CD4-positive, alpha-beta T cell treated with Interleukin-1 beta for 1 hour (primary cell): Measurements from ENCODE around the gene WDR1.

Experiments used
- DNase-seq, 2 donors: peaks; one replicate each; pipeline ENCODE4 v3.0.0-alpha.2; 2020 to 2022

Gene WDR1

DNA sequence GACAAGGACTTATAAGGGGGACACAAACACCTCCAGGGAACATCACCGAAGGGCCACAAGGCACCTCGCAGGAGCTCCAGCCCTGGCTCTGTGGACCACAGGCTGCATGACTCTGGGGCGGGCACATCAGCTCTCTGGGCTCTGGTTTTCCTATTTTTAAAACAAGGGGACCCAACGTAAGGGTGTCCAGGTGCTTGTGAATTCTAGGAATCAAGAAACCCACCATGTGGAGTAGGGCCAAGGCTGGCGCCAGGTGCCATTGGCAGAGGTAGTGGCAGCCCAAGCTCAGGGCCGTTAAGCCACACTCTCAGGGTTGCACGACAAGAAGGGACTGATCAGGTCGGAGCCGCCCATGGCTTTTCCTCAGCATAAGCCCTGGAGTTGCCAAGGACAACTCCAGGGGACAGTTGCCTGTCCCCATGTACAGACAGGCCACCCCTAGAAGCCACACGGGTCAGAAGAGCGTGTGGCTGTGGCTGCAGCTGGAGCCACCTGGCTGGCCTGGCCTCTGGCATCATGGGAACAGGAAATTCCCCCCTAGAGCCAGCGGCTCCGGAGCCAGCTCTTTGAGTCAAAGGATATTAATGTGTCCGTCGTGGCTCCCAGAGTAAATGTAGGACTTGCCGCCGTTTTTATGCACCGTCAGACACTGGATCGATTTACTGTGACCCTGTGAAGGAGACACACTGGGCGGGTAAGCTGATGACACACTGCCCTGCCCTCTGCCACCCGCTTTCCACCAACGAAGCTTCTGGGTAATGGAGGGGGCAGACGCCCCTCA is 32.5 kb downstream of the WDR1 start:
- no peak for DNase-seq

DNA sequence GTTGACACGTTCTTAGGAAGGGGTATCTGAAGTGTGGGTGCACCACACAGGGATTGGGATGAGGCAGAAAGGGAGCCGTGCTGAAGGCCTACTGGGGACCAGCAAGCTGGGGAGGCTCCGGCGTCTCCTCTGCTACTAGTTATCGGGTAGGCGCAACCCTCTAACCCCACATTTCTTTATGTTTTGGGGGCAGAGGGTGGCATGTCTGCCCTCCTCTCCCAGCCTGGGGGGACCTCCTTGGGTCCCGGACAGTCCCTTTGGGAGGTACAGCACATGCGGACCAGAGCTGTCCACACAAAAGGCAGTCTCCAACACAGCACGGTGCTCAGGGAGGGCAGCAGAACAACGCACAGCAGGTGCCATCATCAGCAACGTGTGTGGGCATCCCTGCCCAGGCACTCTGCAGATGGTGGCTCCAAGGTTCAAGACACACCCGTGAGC is 33.2 kb downstream of the WDR1 start:
- DNase-seq = no peak

DNA sequence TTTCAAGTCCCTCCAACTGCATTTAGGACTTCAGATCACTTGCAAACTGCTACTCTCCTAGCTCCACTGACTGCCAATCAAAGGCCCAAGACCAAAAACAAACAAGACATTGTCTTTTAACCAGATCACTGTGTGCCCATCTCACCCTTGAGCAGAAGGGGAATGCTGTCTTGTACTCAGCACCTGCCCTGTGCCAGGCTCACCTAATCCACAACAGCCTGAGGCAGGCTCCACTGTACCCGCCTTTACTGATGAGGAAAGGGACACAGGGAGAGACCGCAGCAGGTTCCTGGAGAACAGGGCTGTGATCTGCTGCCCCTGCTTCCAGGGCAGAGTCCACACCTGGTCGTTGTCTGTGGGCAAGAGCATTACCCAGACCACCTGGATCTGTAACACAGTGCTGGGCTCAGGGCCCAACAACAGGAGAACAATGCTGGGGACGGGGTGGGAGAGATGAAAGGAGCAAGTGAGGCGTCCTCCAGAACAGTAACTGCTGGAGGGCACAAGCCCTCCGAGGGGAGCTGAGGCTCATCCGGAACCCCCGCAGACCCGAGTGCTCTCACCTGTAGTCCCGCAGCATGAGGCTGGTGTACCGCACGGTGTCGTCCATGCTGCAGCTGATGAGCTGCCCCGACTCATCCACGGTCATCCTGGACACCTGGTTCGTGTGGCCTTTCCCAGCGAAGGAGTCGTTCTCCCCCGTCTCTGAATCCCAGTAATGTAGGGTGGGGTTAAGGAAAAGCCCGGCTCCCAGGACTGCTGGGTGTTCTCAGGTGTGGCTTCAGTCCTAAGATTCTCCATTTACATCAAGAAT is 33.9 kb downstream of the WDR1 start:
- DNase-seq = no peak

DNA sequence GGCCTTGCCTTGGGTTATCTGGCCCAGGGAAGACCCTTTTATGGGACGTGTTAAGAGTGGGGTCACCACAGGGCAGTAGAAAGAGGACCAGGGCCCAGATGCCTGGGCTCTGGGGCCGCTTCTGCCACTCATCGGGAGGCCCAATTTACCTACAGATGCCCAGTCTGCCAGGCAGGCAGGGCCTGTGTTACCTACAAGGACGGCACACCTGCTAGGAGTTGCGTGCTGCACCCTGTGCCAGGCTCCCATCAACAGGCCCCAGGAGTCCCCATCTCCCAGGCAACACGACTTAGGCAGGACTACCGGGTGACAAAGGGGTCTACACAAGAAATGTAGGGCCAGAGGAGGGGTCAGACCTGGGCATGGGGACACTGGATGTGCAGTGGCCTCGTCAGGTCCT is 34.6 kb downstream of the WDR1 start:
- no peak for DNase-seq

DNA sequence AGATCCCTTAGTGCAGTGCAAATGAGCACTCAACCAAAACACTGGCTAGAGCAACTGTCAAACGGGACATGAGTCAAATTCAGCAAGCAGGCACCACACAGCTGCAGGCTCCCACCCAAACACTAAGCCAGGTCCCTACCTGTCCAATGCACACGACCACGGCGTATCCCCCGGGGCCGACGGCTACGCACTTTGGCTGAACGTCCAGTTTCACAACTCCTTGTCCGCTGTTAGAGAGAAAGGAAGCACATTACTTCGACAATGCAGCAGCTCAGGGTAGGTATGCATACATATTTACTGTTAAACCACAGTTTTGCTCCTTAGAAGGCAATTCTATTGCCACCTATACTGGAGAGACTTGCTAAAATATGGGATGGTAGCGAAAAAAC is 35.4 kb downstream of the WDR1 start:
- no peak for DNase-seq

DNA sequence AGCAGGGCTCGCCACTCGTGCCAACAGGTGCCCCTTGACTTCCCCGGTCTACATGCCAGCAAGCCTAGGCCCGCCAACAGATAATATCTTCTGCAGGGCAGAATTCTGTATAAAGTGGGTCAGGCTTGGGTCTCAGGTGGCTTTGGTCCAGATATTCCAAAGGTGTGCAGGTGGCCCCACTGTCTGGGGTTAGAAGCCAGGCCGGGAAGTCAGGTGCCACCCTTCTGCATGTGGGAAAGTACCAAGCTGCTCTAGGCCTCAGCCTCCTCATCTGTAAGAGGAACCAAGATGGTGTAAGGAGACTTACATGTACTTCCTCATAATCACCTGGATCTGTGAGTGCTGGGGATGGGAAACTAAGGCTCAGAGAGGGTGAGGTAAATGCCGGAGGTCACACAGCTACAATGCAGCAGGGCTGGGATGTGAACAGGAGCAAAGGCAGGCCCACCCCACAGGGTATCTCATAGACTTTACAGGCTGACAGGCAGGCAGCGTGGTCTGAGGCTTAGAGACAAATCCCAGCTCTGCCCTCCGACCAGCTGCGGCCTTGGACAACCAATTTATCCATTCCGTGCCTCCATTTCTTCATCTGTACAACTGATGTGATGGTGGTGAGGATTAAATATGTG is 35.9 kb downstream of the WDR1 start:
- no peak for DNase-seq

DNA sequence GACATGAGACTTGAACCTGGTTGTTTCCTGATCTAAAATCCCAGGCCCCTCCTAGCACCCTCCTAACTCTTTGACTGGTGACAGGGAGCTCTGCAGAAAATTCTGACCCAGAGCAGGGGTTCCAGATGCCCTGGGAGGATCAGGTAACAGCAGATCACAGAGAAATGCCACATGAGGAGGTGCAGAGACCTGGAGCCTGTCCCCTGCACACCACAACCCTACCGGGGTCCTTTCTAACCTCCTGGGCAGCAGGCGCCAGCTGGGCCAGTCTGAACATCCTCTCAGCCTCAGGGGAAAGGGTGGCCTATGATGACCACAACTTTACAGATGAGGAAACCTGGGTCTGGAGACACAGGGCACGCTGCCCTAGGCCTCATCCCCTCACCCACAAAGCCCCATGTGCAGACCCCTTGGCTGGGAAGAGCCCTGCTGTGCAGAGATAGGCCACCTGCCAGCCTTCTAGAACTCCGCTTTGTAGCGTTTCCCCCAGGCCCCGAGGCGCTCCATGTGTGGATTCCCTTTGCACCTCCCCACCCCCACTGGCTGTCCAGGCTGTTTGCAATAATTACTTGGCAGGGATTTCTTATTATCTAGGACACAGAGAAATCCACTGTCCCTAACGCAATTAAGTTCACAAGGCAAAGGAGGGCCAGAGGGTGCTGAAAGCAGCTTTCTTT is 36.5 kb downstream of the WDR1 start:
- no peak for DNase-seq

DNA sequence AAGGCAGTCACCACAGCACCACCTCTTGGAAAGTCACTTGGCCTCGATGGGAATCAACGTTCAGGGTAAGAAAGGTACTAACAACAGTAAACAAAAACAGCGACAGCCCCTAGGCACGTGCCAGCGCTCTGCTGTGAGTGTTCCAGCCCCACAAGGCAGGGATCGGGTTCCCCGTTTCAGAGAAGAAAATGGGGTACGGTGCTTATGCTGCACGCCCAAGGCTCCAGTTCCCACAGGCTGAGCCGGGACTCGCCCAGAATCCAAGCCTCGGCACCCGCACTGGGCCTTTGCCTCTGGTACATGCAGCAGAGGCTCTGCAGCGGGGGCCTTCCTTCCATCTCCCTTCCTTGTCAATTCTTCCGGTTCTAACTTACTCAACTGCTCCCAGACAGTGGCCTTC is 37.3 kb downstream of the WDR1 start:
- DNase-seq = no peak

DNA sequence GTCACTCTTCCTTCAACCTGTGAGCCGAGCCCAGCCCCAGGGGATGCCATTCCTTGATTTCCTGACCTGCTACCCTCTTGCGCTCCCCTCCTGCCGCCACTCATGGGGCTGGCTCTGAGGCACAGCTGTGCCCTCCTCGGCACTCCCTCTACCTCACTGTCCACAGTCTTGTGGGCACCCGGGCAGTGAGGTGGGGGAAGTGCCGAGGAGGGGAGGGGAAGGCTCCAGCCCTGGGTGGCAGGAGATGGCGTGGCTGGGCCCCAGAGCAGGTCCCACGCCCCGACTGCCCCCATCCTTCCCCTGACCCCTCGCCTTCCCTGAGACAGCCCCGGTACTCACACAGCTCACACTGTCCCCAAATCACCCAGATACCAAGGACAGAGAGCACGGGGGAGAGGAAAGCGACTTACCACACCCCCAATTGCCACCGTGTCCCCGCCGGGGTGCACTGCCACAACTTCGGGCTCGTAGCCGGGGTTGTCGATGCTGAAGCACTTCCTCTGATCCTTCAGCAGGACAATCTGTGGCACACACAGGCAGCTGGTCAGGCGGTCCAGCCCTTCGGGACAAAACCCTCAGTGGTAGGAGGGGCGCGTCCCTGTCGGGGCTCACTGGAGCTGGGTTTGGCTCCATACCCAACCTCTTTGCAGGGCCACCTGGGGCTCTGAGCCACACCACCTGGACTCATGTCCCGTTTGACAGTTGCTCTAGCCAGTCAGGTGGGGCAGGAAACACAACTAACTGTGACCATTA is 37.9 kb downstream of the WDR1 start:
- DNase-seq = no peak

DNA sequence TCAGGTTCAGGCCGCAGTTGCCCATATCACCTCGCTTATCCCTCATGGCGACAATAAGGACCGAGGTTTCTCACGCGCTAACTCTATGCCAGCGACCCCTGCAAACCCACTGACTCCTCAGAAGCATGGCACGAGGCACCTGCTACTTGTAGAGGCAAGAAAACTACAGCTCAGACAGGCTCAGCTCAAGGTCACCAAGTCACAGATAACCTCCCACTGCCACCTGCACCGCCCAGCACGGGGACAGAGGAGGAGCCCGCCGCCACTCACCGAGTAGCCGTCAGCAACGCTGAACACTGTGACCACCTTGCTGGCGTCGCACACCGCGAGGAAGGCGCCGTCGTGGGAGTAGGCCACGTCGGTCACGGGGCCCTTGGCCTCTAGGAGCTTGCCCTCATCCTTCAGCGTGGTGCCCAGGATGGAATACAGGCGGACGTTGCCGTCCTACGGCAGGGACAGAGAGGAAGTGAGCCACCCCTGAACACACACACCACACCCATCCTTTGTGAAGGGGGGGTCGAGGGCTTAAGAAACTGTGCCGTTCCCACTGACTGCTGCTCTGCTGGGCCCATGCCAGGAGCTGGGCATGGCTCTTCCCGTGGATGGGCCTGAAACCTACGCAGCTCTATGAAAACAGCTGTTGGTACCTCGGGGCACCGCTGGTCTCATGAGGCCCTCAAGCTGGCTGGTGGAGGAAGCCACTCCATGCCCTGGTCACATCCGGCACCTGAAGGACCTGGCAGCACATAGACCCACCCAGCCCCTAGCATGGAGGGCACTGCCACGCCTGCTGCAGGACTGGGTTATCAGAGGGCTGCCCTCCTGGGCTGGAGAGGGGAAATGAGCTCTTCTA is 38.9 kb downstream of the WDR1 start:
- DNase-seq = no peak

DNA sequence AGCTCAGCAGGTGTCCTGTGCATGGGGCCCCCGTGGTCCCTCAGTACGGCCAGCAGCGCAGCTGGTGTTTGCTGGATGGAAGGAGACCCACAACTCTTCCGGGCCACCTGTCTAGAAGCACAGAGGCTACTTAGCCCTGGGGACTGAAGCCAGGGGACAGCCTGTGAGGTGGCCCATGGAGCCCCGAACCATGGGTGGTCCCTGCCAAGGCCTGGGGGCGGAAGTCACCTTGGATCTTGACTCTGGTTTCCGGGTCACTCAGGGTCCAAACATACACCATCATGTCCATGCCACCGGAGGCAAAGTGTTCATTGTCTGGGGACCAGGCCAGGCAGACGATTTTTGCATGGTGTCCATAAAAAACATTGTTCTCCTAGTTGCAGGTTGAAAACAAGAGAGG is 39.5 kb downstream of the WDR1 start:
- no peak for DNase-seq

DNA sequence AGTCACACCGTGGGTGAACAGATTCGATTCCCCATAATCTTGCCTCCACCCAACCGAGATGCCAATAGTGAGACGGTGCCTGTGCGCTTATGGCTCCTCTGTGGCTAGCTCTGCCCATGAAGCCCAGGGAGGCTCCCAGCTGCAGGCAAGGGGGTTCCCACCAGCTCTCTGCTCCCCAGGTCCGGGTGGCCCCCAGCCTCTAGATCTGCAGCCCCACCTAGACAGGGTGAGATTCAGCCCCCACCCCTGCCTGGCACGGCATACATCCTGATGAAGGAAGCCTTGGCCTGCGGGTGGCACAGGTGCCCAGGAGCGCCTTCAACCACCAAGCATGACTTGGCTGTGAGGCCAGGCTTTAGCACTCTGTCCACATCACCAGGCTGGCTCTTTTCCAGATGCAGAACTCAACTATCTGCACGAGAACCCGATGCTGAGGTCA is 40.6 kb downstream of the WDR1 start:
- DNase-seq = no peak

DNA sequence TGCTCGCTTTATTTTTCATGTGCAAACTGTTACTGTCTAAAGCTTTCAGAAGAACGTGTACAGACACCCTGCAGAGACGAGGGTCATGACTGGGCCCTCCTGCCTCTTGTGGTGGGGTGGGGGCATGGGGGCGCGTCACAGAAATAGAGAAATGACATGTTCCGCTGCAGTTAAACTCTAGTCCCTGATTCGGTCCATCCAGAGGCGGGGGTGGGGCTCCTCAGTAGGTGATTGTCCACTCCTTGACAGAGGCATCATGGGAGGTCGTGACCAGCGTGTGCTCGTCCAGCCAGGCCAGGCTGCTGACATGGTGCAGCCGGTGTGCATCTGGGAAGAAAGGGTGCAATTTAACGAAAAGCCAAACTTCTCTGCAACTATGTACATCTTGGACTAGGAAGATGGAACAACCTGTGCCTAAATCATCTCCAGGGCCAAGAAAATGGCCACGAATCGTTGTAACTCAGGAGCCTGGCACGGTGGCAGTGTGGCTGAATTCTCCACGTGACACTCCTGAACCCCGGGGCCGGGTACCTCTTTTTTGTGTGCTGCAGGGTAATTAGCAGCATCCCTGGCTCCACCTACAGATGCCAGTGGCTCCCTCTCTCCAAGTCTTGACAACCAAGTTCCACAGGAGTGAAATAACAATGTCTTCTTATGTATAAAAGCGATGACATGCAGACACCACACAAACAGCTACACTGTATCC is 41.3 kb downstream of the WDR1 start:
- no peak for DNase-seq

DNA sequence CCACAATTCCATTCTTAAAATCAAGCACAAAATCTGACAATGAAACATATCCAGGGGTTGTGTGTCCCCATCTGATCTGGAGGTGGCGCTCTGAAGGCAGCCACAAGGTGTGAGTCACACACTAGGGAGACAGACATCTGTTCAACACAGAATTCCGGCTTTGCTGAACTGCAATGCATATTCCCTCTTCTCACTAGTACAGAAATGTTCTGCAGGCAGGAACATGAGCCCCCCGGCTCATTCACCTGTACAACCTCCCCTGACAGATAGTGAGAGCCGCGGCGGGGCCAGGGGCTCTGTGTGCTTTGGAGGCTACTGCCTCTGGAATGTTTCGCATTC is 41.9 kb downstream of the WDR1 start:
- no peak for DNase-seq

DNA sequence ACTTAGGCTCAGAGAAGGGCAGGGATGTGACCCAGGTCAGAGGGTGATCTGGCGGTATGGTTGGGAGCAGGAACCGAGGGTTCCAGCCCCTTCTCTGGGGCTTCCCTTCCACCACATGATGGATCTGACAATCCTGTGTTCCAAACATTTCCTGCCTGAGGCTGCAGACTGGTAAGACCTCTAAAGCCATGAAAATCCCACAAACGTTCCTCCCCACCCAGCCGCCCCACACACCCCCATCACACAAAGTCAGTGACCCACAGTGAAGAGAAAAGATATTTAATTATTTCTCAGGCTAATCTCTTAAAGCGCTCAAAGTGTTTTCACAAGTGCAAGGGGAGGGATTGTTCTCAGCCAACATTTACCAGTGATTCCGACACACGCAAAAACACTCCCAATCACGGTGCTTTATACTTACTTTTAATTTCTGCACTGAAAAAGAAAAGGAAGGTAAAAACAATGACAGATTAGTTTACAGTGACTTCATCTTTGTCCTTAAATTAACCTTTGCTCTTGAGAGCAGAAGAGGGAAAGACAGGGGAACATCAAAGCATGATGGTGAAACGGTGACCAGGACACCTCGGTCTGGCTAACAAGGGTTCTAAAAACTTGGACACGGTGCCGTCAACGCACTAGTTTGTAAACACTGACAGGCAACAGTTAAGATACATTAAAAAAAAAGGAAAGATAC is 42.4 kb downstream of the WDR1 start:
- no peak for DNase-seq

DNA sequence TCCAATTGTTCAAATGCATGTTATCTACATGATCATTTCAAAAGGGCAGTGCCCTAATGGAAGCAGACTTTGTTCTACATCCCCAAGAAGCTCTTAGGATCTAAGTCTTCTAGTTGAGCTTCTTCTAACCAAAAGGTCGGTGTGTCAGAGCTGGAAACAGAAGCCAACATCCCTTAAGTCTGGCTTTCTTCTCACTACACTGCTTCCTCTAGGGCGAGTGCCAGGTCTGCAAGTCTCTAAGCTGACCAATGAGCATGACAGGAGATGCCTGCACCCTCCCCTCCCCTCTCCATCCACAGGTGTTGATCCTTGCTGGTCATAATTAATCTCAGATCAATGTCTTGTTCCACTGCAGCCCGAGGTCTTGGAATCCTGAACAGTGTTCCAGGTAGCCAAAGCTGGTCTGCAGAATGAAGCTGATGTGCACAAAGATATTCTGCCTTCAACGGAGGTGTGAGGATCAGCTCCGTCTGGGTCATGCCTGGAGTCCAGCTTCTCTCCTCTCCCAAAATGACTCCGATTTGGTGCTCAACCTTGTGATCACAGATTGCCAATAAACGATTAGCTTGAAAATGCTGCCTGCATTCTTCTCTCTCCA is 44.1 kb downstream of the WDR1 start:
- no peak for DNase-seq

DNA sequence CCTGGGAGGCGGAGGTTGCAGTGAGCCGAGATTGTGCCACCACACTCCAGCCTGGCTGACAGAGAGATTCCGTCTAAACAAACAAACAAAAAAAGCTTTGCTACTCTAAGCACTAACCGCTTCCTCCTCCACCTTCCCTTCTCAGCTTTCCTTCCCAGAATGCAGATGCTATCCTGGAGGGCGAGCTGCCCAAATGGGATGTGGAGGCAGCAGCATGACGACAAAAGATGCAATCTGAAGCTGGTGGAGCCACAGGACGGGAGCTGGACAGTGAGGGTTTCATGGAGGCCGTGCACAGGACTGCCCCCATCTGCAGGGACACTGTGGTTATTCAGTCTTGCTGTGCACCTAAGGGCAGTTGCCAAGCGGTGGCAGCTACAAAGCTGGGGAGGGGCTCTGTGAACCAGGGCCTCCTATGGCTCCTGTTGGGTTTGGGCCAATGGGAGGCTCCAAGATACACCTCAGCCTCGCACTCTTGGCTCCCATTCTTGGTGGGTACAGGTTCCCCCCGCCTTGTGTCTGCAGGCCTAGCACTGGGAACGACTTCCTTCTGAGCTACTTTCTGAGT is 47.4 kb downstream of the WDR1 start:
- no peak for DNase-seq

DNA sequence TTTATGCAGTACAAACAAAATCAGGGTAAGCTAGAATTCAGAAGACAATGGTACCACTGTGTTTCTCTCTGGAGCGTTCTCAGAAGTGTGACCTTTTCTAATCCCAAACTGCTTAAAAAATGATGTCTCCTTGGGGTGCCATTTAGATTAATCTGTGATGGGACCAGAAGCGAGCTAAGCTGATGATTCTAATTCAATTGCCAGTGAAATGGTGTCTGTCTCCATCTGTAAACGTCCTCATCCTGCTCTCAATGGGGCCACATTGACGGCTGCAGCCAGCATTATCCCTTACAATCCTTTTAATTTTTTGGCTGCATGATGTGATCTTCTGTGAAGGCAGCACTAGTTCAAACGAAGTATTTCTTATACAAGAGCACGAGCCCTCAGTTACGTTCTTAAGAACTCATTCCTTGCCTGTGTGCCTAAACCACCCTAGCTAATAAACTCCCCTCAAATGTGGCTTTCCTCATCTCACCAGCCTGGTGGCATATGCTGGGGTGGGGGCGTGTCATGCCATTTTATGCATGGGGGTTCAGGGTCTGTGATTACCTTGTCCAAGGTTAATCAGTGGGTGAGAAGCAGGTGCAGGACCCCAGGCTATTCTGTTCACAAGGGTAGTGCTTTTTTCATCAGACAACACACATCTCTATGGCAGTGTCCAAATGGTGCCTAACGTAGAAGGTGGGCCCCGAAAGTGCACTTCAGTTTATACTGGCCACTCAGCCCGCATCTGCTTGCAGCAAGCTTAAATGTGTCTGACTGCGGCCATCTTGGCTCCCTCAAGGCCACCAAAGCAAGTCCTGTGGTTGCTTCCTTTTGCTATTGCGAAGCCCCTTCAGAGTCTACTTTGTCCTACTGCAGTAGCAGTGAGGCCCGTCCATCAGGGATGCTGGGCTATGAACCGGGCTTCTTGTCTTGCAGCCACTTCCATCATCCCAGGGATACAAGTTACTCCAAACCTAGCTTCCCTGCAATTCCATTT is 49.6 kb downstream of the WDR1 start:
- DNase-seq = no peak
